Activated effector memory CD4-positive, alpha-beta T cell treated with anti-CD3 and anti-CD28 coated beads, Interleukin-2, amount 50 U/mL, for 16 hours (primary cell): ENCODE measurements around the gene MFSD12.
"Not testable (repeated sequence)": the region's sequence is repeated elsewhere in the genome, so short reads cannot be mapped to it uniquely, and the experiment has no call there.

Experiments
- DNase-seq: peaks from one replicate; pipeline ENCODE4 v3.0.0-alpha.2; 2020

MFSD12 gene

DNA sequence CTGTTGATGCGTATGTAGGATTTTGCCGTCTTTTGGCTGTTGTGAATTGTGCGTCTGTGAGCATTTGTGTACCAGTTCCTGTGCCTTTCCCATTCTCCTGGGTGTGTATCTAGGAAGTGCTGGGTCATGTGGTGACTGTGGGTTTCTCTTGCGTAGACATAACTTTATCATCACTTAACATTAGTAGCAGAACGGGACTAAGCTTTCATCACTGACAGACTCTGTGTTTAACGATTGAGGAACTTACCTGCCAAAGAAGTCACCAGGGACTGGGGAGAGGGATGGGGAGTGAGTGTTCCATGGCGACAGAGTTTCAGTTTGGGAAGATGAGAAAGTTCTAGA lies 36.3 kb downstream of the MFSD12 start:
- no peak for DNase-seq

DNA sequence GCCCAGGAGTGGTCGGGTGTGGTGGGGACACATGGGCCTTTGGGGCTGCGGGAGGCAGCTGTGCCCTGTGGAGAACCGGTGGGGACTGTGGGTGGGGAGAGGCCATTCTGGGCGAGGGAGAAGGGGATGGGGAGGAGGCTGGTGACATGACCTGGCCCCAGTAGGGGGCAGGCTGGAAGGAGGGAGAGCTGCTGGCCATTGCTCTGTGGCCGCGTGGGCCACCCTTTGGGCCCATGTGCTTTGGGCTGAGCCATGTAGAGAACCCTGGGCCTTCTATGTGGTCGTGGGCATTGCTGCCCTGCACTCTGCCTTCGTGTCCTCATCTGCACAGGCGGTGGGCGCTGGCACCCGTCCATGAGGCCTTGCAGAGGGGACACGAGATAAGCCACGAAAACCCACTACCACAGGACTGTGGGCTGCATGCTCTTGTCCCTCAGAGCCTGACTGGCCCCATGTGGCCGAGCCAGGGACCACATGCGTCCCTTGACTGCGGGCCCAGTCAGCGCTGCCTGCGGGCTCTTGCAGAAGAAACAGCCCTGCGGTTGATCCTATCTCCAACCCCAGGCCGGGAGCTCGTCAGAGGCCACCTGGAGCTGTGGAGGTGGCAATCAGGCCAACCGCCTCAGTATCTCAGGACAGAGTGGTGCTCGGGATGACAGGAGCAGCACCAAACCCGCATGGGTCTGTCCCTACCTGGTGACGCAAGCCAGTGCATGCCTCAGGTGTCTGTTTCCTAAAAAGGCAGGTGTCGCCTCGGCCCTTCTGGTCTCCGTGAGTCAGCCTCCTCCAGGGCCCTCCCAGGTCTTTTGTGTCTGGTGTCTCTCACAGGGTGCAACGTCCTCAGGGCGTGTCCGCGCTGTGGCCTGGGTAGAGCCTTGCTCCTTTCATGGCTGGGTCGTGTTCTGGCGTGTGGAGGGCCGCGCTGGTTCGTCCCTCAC lies 37.0 kb downstream of the MFSD12 start:
- DNase-seq: no peak

- no peak for DNase-seq
Observed at GRCh38 chr19:3519126-3519525, 38.3 kb downstream of the MFSD12 start.

DNA sequence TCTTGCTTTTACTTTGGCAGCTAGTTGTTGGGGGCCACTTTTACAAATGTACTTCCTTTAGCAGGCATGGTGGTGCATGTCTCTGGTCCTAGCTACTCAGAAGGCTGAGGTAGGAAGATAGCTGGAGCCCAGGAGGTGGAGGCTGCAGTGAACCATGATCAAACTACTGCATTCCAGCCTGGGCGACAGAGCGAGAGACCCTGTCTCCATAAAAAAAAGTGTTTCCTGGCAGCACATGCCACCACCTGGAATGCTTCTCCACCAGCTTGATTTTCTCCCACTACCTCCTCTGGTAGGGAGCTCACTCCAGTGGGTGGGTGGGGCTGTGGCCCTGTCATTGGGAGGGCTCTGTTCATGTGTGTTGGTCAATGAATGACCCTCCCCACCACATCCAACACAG lies 38.7 kb downstream of the MFSD12 start:
- DNase-seq: no peak

GRCh38 chr19:3518255-3518654 lies 39.1 kb downstream of the MFSD12 start:
- no peak for DNase-seq

DNA sequence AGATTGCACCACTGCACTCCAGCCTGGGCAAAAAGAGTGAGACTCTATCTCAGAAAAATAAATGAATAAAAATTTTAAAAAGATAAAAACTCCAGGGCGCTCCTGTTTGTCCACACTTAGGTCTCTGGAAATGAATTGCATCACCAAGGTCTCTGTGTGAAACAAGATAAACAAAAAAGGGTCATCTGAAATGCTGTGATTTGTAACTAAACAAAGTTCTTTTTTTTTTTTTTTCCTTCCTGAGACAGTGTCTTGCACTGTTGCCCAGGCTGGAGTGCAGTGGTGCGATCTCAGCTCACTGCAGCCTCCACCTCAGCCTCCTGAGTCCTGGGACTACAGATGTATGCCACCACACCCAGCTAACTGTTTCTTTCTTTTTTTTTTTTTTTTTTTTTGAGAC lies 39.7 kb downstream of the MFSD12 start:
- DNase-seq: no peak

DNA sequence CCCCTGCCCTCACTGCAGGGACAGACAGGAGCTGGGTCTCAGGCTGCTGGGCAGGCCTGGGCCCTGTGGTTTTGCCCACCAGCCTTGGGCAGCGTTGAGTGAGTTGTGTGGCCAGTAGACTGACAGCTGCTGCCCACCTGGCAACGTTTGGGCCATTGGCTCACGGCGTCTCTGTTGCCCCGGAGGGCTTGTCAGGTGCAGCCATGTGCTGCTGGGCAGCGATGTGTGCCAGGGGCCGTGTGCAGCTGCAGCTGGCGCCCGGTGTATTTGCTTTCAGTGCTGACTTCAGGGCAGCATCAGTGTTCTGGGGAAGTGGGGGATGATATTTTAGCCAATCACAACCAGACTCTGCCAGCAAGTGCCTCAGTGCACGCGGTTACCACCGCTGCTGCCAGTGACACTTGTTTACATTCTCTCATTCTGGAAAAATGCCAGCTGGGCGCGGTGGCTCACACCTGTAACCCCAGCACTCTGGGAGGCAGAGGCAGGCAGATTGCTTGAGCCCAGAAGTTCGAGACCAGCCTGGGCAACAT lies 40.6 kb downstream of the MFSD12 start:
- DNase-seq: peak; percentile 71

DNA sequence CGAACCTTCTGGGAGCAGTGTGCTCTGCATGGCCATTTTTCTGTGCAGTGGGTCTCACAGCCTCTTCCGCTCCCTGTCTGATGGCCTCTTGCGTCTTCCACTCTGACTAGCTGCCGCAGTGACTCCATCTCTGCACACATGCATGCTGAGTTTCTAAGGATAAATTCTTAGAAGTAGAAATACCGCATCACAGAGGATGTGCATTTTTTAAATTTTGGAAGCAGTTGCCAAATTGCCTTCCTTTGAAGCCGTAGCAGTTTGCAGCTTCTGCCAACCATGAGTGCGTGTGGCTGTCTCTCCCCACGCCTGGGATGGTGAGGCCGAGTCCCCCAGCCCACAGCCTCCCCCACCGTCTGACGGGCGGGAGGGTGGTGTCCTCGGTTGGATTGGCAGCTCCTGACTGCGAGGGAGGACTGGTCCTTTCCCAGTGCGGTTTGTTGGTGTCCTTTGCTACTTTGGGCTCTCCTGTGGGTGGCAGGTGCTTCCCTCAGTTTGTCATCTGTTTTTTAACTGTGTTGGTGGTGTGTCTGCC lies 41.4 kb downstream of the MFSD12 start:
- no peak for DNase-seq

DNA sequence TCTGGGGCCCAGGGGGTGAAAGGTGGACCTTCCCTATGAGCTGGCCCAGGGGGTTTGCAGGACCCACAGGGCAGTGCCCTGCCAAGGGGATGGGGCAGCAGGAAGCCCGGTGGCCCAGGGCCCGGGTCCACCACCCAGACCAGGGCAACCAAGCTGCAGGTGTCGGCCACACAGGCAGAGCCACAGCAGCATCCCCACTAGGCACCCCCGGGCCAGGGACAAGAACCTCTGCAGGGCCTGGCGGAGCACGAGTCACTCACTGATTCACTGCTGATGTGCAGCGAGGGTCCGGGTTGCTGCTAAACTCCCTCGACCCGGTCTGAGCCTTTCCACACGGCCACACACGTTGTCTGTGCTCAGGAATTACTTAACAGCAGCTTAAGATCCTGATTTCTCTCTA lies 42.5 kb downstream of the MFSD12 start:
- no peak for DNase-seq

DNA sequence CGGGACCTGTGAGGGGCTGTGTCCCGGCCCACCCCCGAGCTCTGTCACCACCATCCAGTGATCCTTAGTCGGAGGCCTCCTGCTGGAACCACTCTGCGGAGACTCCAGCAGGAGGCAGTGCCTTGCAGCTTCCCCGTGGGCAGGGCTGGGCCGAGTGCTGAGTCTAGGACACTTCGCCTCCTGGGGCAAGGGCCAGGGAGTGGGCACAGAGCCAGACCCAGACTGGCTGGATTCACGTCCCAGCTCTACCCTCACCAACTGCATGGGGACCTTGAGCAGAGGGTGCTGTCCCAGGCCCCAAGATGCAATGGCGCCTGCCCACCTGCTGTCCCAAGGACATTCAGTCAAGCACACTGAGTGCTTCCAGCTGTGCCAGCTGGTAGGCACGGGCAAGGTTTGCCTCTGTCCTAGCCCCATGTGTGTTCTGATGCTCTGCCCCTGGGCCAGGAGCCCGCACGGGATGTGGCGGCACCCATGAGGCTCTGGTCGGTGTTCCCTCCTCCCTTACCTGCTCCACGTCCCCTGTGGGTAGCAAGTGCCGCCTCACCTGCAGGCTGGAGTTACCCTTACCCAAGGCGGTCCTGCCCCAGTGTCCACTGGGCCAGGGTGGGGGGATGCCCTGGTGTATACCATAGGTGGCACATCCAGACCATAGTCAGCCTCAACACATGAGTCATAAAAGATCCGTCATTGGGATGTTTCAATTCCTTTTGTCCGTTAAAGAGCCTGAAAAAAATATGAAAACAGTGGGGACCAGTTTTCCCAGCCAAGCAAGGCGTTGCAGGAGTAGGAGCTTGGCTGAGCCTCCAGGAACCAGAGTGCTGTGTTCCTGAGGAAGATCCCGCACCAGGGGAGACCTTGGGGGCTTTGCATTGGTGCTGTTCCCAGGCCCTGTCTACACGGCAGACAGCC lies 43.9 kb downstream of the MFSD12 start:
- DNase-seq: no peak

DNA sequence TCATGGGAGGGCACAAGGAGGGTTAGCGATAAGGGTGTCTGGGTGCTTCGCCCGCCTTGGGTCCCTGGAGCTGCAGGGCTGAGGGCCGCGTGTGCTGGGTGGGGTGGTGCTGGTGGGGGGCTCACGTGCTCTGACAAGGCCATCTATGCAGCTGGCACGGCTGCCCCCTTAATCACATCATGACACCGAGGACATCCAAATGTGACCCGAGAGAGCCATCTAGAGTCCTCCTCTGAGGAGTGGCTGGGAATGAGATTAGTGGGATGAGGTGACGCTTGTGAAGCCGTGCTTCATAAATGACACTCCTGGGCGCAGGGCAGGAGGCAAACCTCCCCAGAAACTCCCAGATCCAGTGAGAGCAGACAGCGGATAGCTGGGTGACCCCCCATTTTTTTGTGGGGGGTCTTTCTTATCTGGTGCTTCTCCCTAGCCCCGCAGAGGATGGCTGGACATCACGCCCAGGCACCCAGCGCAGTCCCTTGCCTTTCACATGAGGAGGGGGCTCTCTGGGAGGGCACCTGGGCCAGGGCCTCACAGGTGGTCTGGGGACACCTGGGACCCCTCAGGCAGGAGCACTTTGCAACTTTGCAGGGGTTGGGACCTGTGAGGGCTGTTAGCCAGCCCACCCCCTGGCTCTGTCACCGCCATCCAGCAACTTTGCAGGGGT lies 44.7 kb downstream of the MFSD12 start:
- DNase-seq: no peak

DNA sequence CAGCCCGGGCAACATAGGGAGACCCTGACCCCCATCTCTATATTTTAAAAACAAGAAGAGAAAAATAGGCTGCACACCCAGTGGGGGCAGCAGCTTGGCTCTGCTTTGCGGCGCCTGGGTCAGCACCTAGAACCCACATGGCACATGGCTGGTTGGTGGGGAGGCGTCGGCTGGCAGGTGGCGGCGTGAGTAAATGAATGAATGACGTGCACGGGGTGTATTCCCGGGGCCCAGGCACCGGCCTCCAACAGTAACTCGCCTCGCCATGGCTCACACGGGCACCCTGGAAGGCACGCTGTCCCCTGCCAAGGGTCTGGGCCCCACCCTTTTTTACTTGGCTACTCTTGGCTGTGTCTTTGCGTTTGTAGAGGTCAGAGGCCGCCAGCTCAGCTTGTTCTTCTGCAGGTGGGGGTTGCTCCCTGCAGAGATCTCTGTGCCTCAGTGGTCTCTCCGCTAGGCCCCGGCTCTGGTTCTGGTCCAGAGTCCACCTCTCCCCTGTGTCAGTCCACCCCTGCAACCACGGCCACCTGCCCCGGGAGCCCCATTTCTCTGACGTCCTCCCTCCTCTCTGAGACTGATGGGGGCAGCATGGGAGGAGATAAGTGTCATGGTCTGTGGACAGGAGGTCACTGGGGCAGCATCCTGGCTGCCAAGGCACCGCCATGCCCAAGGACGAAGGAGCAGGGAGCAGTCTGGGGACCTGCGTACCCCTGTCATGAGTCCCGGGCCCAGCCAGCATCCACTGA lies 45.7 kb downstream of the MFSD12 start:
- DNase-seq: no peak

- DNase-seq: no peak
Observed at GRCh38 chr19:3510727-3511126, 46.7 kb downstream of the MFSD12 start.

- DNase-seq: peak; percentile 70
Observed at GRCh38 chr19:3509566-3509989, 47.8 kb downstream of the MFSD12 start.

GRCh38 chr19:3508771-3509535 lies 48.4 kb downstream of the MFSD12 start:
- DNase-seq: no peak

- not testable (repeated sequence) for DNase-seq
Observed at GRCh38 chr19:3508121-3508661, 49.2 kb downstream of the MFSD12 start.

DNA sequence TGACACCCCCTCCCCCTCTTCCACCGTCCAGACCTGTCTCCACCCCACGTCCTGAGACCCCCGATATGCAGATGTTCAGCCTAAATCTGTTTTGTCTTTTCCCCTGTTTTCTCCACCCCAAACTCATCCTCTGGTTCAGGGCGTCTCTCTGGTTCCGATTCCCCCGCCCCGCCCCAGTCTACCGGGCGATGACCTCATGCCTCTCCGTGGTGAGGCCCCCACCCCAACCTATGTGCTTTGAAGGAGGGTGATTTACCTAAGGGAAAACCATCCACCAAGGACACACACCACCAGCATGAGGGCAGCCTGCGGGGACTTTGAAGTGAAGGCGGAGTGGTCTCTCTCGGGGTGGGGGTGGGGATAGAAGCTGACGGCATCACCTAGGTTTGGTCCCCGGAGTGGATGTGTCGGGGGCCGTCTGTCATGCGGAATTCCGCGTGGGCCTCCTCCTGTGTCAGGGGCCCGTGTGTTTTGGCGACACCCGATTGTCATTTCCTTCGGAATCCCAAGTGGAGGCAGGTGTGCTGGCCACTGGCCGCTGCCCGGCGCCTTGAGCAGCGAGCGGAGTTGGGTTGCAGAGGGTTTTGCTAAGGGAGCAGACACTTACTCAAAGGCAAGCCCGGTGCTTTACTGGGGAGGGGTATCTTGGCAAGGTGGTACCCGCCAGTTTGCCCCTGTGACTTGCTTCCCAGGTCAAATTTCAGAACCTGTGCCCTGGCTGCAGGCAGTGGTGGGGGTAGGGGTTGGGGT lies 49.8 kb downstream of the MFSD12 start:
- peak; percentile 81 for DNase-seq

GRCh38 chr19:3506384-3507340 lies 50.7 kb downstream of the MFSD12 start:
- DNase-seq: peak; percentile 75
